ENCODE results near the gene USP40.

GRCh38 chr2:233503481-233503880 is 63.1 kb downstream of the USP40 start:
- no peak for TF ChIP-seq ZNF513 (tag by site-specific recombination; IDR thresholded peaks at IDR 0.05)
- TF ChIP-seq ZNF610 (tag by site-specific recombination; IDR thresholded peaks at IDR 0.05; ENCODE audit: borderline replicate concordance): no peak
- TF ChIP-seq ZNF174 (tag by site-specific recombination; IDR thresholded peaks at IDR 0.05): no peak

Data from HEK293 (cell line).